ENCODE measurements around the gene UNC45A.

DNA sequence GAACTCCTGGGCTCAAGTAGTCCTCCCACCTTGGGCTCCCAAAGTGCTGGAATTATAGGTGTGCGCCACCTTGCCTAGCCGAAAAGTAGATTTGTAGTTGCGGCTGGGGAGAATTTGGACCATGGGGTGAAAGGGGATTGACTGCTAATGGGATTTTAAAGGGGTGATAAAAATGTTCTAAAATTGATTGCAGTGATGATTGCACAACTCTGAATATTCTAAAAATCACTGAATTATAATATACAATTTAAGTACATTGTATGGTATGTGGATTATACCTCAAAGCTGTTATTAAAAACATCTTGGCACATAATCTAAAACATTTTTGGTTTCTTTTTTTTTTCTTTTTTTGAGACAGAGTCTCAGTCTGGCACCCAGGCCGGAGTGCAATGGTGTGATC is 55.4 kb downstream of the UNC45A start:
- TF ChIP-seq POLR2A (IDR thresholded peaks at IDR 0.05): no peak
- TF ChIP-seq, protein P1, sequence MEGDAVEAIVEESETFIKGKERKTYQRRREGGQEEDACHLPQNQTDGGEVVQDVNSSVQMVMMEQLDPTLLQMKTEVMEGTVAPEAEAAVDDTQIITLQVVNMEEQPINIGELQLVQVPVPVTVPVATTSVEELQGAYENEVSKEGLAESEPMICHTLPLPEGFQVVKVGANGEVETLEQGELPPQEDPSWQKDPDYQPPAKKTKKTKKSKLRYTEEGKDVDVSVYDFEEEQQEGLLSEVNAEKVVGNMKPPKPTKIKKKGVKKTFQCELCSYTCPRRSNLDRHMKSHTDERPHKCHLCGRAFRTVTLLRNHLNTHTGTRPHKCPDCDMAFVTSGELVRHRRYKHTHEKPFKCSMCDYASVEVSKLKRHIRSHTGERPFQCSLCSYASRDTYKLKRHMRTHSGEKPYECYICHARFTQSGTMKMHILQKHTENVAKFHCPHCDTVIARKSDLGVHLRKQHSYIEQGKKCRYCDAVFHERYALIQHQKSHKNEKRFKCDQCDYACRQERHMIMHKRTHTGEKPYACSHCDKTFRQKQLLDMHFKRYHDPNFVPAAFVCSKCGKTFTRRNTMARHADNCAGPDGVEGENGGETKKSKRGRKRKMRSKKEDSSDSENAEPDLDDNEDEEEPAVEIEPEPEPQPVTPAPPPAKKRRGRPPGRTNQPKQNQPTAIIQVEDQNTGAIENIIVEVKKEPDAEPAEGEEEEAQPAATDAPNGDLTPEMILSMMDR (IDR thresholded peaks at IDR 0.05): no peak

All from ovary (tissue), 3 donors.